Adipocyte (in vitro differentiated cells): Measurements from ENCODE around the gene KDM3B.

Experiments
- DNase-seq: peaks from one replicate; pipeline ENCODE4 v3.0.0-alpha.2; 2015; ENCODE audit warnings: low read depth
- H3K27me3 ChIP-seq: replicated peaks from 2 replicates; pipeline ENCODE4 v1.7.0; 2013; ENCODE audit warnings: mild to moderate bottlenecking, low read length, moderate library complexity; ENCODE audit not compliant: control insufficient read depth, insufficient read depth
- H3K36me3 ChIP-seq: 2 replicates; pipeline ENCODE4 v1.7.0; 2013; ENCODE audit warnings: low read length, mild to moderate bottlenecking, moderate library complexity; ENCODE audit not compliant: control insufficient read depth, insufficient read depth, severe bottlenecking
- H3K4me1 ChIP-seq: 2 replicates; pipeline ENCODE4 v1.7.0; 2013; ENCODE audit warnings: mild to moderate bottlenecking, low read length, moderate library complexity; ENCODE audit not compliant: control insufficient read depth, insufficient read depth
- H3K4me3 ChIP-seq: 2 replicates; pipeline ENCODE4 v1.7.0; 2013; ENCODE audit warnings: mild to moderate bottlenecking, low read length, moderate library complexity
- H3K9ac ChIP-seq: 2 replicates; pipeline ENCODE4 v1.7.0; 2013; ENCODE audit warnings: mild to moderate bottlenecking, low read length, moderate library complexity
- H3K9me3 ChIP-seq: 2 replicates; pipeline ENCODE4 v1.7.0; 2013; ENCODE audit warnings: mild to moderate bottlenecking, low read length, moderate library complexity; ENCODE audit not compliant: control insufficient read depth

The KDM3B gene

GRCh38 chr5:138336952-138337684 lies 15.4 kb upstream of the KDM3B start:
- Histone ChIP-seq H3K36me3 (peaks cover 11% of the 10 kb centered on the region), H3K9me3 (no peaks in the 10 kb centered on the region), H3K4me3 (peak overlapping the region; percentile 91), H3K27me3 (no peaks in the 10 kb centered on the region), H3K4me1 (peaks cover 12% of the 10 kb centered on the region), H3K9ac (peak overlapping the region; percentile 98)
- peak; percentile 95 for DNase-seq

GRCh38 chr5:138337685-138338410 lies 14.6 kb upstream of the KDM3B start, which contains the start of gene FAM53C:
FAM53C (plus strand) TSS chr5:138338266; CDS start chr5:138341336, 3,070 bp downstream.
- peak within 1 kb of the TSS; percentile 98 for H3K9ac ChIP-seq
- H3K9me3 ChIP-seq: no peaks in the 10 kb centered on the region
- peak; percentile 94 for DNase-seq
- peaks cover 12% of the 10 kb centered on the region for H3K4me1 ChIP-seq
- peaks cover 14% of the 10 kb centered on the region for H3K36me3 ChIP-seq
- no peaks in the 10 kb centered on the region for H3K27me3 ChIP-seq
- peak within 1 kb of the TSS; percentile 91 for H3K4me3 ChIP-seq

- peak overlapping the region; percentile 91 for H3K4me3 ChIP-seq
- H3K4me1 ChIP-seq: peaks cover 12% of the 10 kb centered on the region
- no peaks in the 10 kb centered on the region for H3K9me3 ChIP-seq
- no peak for DNase-seq
- H3K9ac ChIP-seq: peak overlapping the region; percentile 98
- H3K36me3 ChIP-seq: peaks cover 21% of the 10 kb centered on the region
- H3K27me3 ChIP-seq: no peaks in the 10 kb centered on the region
Measured at GRCh38 chr5:138338411-138339090, 13.9 kb upstream of the KDM3B start.

- peaks cover 12% of the 10 kb centered on the region for H3K4me1 ChIP-seq
- H3K36me3 ChIP-seq: peaks cover 27% of the 10 kb centered on the region
Measured at GRCh38 chr5:138339091-138339456, 13.4 kb upstream of the KDM3B start.

GRCh38 chr5:138339464-138339863 lies 13.0 kb upstream of the KDM3B start:
- Histone ChIP-seq H3K27me3 (no peaks in the 10 kb centered on the region), H3K36me3 (peaks cover 30% of the 10 kb centered on the region), H3K4me3 (peak overlapping the region; percentile 91), H3K9ac (peak overlapping the region; percentile 98), H3K9me3 (no peaks in the 10 kb centered on the region), H3K4me1 (peaks cover 12% of the 10 kb centered on the region)
- no peak for DNase-seq

More at GRCh38 chr5:138339091-138339456, 13.4 kb upstream of the KDM3B start:
- DNase-seq: peak; percentile 61
- no peaks in the 10 kb centered on the region for H3K27me3 ChIP-seq
- peak overlapping the region; percentile 91 for H3K4me3 ChIP-seq
- peak overlapping the region; percentile 98 for H3K9ac ChIP-seq
- H3K9me3 ChIP-seq: no peaks in the 10 kb centered on the region

- Histone ChIP-seq H3K9ac (peak overlapping the region; percentile 98), H3K4me1 (peaks cover 12% of the 10 kb centered on the region), H3K36me3 (peaks cover 36% of the 10 kb centered on the region), H3K4me3 (peak overlapping the region; percentile 91), H3K27me3 (no peaks in the 10 kb centered on the region), H3K9me3 (no peaks in the 10 kb centered on the region)
- DNase-seq: no peak
Measured at GRCh38 chr5:138340008-138340407, 12.5 kb upstream of the KDM3B start.

GRCh38 chr5:138344887-138345622 lies 7.4 kb upstream of the KDM3B start:
- peaks cover 16% of the 10 kb centered on the region for H3K4me1 ChIP-seq
- H3K36me3 ChIP-seq: peaks cover 78% of the 10 kb centered on the region
- no peak overlapping the region for H3K4me3 ChIP-seq
- no peaks in the 10 kb centered on the region for H3K27me3 ChIP-seq
- DNase-seq: no peak
- H3K9me3 ChIP-seq: no peaks in the 10 kb centered on the region
- no peak overlapping the region for H3K9ac ChIP-seq

GRCh38 chr5:138346889-138347288 lies 5.6 kb upstream of the KDM3B start:
- H3K36me3 ChIP-seq: peaks cover 69% of the 10 kb centered on the region
- H3K9ac ChIP-seq: no peak overlapping the region
- DNase-seq: no peak
- H3K27me3 ChIP-seq: no peaks in the 10 kb centered on the region
- no peaks in the 10 kb centered on the region for H3K9me3 ChIP-seq
- peaks cover 31% of the 10 kb centered on the region for H3K4me1 ChIP-seq
- H3K4me3 ChIP-seq: no peak overlapping the region

- Histone ChIP-seq H3K36me3 (peaks cover 42% of the 10 kb centered on the region), H3K4me3 (peak overlapping the region; percentile 17), H3K27me3 (no peaks in the 10 kb centered on the region), H3K9me3 (no peaks in the 10 kb centered on the region), H3K4me1 (peaks cover 44% of the 10 kb centered on the region), H3K9ac (peak overlapping the region; percentile 23)
- DNase-seq: no peak
Measured at GRCh38 chr5:138349852-138350562, 2.5 kb upstream of the KDM3B start.

- Histone ChIP-seq H3K4me3 (no peak overlapping the region), H3K9me3 (no peaks in the 10 kb centered on the region), H3K9ac (no peak overlapping the region), H3K36me3 (peaks cover 36% of the 10 kb centered on the region), H3K4me1 (peaks cover 49% of the 10 kb centered on the region), H3K27me3 (no peaks in the 10 kb centered on the region)
- DNase-seq: no peak
Measured at GRCh38 chr5:138350563-138350890, 2.0 kb upstream of the KDM3B start.
